Stimulated activated CD4-positive, alpha-beta T cell treated with anti-CD3 and anti-CD28 coated beads, Interleukin-2, amount 100 ng/mL, for 4 hours (primary cell): ENCODE measurements around the gene TMEM91.
A peak's percentile ranks its signal among the peaks of the same experiment; 100 is the strongest.
"Not testable (repeated sequence)": the region's sequence is repeated elsewhere in the genome, so short reads cannot be mapped to it uniquely, and the experiment has no call there.

Experiments used
- DNase-seq: peaks from one replicate; pipeline ENCODE4 v3.0.0-alpha.2; 2020; ENCODE audit warnings: low read depth

Gene TMEM91

DNA sequence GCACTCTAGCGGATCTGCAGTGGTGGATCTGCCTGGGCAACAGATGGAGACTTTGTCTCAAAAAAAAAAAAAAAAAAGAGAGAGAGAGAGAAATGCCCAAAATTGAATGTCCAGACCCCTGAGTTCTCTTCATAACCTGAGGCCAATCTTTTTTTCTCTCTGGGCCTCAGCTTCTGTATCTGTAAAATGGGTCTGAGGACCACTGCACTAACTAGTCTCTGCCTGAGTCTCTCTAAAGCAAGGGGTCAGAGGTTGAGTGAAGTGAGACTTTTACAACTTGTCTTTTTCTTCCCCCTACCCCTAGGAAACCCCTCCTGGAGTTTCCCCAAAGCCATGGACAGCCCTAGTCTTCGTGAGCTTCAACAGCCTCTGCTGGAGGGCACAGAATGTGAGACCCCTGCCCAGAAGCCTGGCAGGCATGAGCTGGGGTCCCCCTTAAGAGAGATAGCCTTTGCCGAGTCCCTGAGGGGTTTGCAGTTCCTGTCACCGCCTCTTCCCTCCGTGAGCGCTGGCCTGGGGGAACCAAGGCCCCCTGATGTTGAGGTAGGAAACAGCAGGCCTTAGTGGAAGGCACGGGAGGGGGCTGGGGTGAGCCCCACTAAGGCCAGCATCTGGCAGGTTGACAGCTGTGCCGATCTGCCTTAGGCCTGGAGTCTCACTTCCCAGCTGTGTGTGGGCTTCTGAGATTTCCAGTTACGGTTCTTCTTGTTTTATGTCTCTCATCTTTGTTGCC is 1.8 kb downstream of the TMEM91 start:
- no peak for DNase-seq

- not testable (repeated sequence) for DNase-seq
Measured at GRCh38 chr19:41381536-41381935, 5.2 kb downstream of the TMEM91 start.

GRCh38 chr19:41384351-41384750 is 8.0 kb downstream of the TMEM91 start:
- DNase-seq = no peak

GRCh38 chr19:41386442-41386841 is 10.1 kb downstream of the TMEM91 start:
- no peak for DNase-seq

DNA sequence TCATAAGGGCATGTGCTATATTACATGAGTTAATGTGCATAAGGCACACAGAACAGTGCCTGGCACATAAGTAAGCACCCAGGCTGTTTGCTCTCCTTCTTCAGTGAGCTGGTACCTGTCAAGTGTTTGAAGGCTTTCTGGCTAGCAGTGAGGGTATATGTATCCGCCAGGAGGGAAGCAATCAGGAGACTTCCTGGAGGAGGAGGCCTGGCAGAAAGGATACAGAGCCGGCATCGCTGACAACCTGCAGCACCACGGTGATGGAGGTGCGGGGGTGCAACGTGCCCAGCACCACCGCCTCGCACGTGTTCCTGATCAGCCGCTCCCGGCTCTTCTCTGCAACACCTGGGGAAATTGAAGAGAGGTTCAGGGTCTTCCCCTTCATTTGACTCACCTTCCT is 15.3 kb downstream of the TMEM91 start:
- no peak for DNase-seq

DNA sequence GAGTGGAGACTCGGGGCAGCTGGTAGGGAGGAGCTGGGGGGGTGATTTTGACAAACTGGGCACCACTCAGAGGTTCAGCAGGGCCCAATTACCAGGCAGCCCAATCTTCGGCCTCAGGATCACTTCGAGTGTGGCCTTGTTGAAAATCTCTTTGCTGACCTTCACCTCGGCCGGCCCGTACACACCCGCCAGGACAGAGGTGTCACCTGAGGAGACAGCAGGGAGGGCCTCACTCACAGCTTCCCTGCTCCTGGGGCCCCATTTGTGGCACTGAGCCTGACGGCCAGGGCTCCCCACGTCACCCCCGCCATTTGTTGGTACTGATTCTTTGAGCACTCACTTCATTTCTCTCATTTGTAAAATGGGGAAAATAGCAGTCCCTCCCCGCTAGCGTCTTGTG is 16.4 kb downstream of the TMEM91 start:
- DNase-seq = no peak

- DNase-seq = no peak
Measured at GRCh38 chr19:41395355-41395754, 19.0 kb downstream of the TMEM91 start.

DNA sequence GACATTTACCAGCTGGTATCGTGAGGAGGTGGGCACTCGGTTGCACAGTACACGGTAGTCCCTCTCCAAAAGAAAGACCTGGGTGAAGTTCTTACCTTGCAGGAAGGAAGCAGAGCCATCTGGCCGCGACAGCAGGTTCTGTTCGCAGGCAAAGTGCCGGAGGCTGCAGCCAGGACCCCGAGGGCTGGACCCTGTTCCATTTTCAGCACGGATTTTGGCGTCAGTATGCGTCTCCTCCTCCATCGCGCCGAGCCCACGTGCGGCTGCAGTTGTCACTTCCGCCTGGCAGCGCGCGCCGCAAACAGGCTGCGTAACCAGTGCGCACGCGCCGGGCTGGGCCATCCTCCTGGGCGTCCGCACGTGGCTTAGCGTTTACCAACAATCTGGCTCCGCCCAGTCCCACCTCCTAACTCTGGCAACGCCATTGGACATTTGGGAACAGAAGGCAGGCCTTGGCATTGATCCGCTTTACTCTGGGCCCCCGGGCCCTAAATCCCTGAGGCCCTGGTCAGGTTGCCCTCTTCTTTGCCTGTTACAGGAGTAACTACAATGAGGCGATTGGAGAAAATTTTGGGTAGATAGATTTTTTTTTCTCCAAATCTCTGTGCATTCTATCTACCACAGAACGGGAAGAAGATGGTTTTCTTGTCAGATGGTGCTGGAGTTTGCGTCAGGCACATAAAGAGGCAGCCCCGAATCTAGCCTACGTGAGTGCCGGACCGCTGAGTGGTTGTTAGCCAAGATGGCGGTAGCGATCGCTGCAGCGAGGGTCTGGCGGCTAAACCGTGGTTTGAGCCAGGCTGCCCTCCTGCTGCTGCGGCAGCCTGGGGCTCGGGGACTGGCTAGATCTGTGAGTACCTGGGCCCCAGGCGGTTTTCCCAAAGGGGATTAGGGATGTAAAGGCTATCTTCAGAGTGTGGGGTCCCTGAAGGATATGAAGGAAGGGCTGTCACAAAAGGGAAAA is 21.0 kb downstream of the TMEM91 start, which contains the start of the genes BCKDHA and EXOSC5:
TSS of gene BCKDHA (plus strand) at position 733 of the 964 bp plus-strand sequence. CDS start at position 743, 10 bp downstream.
TSS of gene EXOSC5 (minus strand) at position 274 of the 964 bp plus-strand sequence. CDS start at position 243, 31 bp downstream.
- DNase-seq = peak; percentile 99

- DNase-seq = no peak
Measured at GRCh38 chr19:41398050-41398418, 21.7 kb downstream of the TMEM91 start.

- no peak for DNase-seq
Measured at GRCh38 chr19:41398598-41398997, 22.3 kb downstream of the TMEM91 start.

GRCh38 chr19:41399091-41399490 is 22.8 kb downstream of the TMEM91 start:
- DNase-seq = no peak

DNA sequence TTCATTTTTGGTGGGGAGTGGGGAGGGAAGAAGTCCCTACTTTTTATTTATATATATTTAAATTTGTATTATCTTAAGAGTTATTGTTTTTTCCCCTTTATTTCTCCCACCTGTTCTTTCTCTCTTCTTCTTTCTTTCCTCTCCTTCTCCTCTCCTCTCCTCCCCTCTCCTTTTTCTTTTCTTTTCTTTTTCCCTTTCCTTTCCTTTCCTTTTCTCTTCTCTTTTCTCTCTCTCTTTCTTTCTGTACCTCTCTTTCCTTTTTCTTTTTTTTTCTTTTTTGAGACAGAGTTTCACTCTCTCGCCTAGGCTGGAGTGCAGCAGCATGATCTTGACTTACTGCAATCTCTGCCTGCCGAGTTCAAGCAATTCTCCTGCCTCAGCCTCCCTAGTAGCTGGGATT is 23.2 kb downstream of the TMEM91 start:
- DNase-seq = no peak

DNA sequence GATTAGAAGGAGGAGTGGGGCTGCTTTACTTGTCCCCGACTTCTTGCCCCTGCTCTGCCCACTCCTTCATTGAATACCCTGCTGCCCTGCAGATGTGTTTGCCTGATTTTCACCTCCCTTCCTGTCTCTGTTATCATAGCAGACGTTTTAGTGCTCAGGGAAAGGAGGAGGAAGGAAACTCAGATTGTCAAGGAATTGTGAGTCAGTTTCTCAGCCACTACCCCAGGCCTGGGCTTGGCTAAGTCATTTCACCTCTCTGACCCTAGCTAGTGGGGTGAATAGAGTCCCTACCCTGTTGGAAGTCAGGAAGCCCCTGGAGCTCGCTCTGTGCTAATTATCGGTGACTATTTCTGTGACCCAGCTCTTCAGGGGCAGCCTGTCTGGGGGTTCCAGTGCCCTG is 25.1 kb downstream of the TMEM91 start:
- DNase-seq = no peak

- DNase-seq = no peak
Measured at GRCh38 chr19:41402010-41402409, 25.7 kb downstream of the TMEM91 start.

DNA sequence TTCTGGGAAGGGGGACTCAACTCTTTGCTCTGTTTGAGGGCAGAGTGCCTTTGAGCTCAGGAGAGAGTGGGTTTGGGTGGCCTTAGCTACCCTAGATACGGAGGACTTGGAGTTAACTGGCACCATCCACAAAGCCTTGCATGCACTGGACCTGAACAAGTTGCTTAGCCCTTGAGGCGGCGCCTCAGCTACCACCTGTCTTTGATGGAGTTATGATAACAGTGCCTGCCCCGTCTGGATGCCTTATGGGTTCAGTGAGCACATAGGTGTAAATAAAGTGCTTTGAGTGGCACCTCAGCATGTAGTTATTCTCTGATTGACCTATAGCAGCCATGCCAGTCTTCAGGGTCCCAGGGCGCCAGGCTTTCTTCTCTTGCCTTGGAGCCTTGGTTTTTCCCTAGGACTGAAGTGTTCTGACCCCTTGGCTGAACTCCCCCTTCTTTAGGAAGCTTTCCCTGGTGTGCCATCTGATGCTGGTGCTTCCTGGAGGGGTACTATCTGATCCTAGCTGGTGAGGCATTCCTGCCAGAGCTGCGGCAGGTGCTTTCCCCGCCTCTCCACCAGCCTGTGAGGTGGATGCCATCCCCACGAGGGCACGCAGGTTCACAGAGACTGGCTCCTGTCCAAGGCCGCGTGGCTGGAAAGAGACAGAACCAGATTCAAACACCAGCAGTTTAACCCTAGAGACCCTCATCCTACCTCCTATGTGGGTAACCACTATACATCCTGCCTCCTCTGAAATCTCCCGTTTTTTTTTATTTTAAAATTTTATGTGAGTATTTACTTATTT is 27.0 kb downstream of the TMEM91 start:
- no peak for DNase-seq

- no peak for DNase-seq
Measured at GRCh38 chr19:41405776-41406175, 29.4 kb downstream of the TMEM91 start.

DNA sequence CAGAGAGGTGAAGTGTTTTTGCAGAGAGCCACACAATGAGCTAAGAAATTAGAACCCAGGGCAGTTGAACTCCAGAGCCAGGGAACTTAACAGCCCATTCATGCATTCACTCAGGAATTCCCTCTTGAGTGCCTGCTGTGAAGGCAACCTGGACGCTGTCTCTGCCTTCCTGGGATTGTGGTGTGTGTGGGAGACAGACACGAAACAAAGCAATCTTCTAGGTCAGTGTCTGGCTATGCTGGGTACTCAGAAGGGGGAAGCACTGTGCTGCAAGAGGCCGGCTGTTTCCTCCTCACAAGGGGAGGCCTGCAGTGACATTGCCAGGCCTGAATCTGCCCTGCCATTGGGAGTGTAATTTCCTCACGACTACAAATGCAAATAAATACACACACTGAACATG is 30.9 kb downstream of the TMEM91 start:
- no peak for DNase-seq

GRCh38 chr19:41408256-41408655 is 31.9 kb downstream of the TMEM91 start:
- no peak for DNase-seq

GRCh38 chr19:41408846-41409245 is 32.5 kb downstream of the TMEM91 start:
- not testable (repeated sequence) for DNase-seq

DNA sequence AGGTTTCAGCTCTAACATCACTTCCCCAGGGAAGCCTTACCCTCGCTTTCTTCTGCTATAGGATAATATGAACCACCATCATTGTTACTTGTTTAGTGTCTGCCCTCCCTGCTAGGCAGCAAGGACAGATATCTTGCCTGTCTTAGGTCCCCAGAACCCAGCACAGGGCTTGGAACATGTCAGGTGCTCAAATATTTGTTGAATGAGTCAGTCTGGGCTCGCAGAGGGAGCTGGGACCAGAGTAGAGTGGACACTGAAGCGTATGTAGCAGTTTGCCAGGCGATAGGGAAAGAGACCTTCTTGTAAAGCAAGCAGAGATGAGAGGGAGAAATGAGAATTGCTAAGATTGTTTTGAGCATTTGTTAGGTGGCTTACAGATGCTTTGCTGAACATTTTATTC is 33.0 kb downstream of the TMEM91 start:
- DNase-seq = no peak

DNA sequence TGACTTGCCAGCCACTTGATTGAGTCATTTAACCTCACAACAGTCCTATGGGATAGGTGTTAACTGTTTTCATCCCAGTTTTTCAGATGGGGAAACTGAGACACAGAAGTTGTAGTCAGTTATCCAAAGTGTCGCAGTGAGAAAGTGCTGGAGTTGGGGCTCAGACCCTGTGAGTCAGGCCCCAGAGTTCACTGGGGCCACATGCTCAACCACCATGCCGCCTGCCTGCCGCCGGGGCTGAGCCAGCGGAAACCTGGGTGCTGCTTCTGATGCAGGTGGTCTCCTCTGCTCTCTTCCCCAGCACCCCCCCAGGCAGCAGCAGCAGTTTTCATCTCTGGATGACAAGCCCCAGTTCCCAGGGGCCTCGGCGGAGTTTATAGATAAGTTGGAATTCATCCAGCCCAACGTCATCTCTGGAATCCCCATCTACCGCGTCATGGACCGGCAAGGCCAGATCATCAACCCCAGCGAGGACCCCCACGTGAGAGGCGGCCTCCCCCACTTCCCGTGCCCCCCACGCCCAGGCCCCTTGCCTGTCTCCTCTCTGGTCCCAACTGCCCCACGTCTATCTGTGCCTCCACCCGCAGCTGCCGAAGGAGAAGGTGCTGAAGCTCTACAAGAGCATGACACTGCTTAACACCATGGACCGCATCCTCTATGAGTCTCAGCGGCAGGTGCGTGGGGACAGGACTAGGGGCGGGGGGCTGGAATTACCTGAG is 34.2 kb downstream of the TMEM91 start:
- no peak for DNase-seq
